WI38 (cell line): ENCODE data around the gene PACRG.

ENCODE experiments used
- H3K4me3 ChIP-seq: 2 replicates; pipeline ENCODE4 v1.5.1; 2011; ENCODE audit warnings: low read depth, mild to moderate bottlenecking, control low read depth, low read length
- TF ChIP-seq, protein P1 (sequence below): IDR thresholded peaks from 2 replicates; pipeline ENCODE4 v1.5.1; 2012; ENCODE audit warnings: low read depth, mild to moderate bottlenecking, control low read depth, low read length

Gene PACRG

GRCh38 chr6:163008626-163009025 lies 280.9 kb downstream of the PACRG start:
- TF ChIP-seq, protein P1, sequence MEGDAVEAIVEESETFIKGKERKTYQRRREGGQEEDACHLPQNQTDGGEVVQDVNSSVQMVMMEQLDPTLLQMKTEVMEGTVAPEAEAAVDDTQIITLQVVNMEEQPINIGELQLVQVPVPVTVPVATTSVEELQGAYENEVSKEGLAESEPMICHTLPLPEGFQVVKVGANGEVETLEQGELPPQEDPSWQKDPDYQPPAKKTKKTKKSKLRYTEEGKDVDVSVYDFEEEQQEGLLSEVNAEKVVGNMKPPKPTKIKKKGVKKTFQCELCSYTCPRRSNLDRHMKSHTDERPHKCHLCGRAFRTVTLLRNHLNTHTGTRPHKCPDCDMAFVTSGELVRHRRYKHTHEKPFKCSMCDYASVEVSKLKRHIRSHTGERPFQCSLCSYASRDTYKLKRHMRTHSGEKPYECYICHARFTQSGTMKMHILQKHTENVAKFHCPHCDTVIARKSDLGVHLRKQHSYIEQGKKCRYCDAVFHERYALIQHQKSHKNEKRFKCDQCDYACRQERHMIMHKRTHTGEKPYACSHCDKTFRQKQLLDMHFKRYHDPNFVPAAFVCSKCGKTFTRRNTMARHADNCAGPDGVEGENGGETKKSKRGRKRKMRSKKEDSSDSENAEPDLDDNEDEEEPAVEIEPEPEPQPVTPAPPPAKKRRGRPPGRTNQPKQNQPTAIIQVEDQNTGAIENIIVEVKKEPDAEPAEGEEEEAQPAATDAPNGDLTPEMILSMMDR = no peak

GRCh38 chr6:163010145-163010544 lies 282.4 kb downstream of the PACRG start:
- TF ChIP-seq, protein P1 = no peak
- H3K4me3 ChIP-seq = no peak overlapping the region

More at GRCh38 chr6:163008626-163009025, 280.9 kb downstream of the PACRG start:
- no peak overlapping the region for H3K4me3 ChIP-seq

DNA sequence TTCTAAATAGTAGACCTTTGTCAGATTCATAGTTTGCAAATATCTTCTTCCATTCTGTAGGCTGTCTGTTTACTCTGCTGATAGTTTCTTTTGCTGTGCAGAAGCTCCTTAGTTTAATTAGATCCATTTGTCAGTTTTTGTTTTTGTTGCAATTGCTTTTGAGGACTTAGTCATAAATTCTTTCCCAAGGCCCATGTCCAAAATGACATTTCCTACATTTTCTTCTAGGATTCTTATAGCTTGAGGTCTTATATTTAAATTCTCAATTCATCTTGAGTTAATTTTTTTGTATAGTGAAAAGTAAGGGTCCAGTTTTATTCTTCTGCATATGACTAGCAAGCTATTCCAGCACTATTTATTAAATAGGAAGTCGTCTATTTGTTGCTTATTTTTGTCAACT lies 287.0 kb downstream of the PACRG start:
- TF ChIP-seq, protein P1 = no peak
- H3K4me3 ChIP-seq = no peak overlapping the region

DNA sequence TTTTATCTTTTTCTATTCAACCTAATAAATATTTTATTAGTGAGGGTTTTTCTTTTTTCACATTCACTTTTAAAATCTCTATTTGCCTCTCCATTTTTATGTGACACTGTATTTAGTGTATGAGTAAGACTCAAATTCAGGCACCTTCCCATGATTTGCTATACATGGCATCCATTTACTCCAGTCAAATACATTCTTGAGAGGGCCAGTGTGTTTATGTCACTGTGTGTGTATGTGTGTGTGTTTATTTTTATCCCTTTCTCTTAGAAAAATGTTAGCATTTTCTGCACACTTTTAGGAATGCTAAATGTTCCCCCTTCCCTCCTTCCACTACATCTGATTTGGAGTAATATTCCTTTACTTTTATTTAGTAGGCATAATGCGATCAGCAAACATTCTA lies 290.0 kb downstream of the PACRG start:
- TF ChIP-seq, protein P1 = no peak
- H3K4me3 ChIP-seq = no peak overlapping the region

DNA sequence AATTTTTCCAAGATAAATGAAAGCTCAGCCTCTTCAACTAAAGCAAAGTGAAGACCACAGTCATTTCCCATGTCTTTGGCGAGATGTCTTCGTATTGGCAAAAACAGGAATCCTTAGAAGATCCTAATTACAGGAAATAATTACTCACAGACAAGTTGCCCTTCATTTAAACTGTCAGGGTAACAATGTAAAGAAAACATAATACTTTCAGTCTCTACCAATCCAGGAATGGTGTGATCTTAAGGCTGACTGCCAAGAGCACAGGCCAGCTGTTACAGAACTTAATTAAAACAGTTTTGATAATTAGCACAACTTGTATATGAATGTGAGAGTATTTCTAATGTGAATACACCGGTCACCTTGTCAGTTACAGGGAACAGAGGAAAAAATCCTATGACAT lies 292.2 kb downstream of the PACRG start:
- TF ChIP-seq, protein P1 = no peak
- no peak overlapping the region for H3K4me3 ChIP-seq

DNA sequence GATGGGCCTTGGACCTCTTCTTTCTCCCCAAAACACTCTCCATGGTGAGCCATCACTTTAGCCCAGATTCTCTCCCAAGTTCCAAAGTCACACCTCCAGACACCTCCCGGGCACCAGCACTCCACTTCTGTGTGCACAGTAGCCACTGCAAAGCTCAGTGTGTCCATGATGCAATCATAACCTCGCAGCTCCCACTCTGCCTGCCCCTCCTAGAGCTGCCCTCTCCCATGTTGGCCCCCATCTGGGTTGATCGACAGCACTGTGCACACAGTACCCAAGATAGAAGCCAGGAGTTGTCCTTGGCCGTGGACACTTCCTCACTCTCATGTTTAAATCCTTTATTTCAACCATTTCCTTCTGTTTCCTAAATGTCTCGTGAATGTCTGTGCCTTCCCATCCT lies 293.3 kb downstream of the PACRG start:
- H3K4me3 ChIP-seq = no peak overlapping the region
- TF ChIP-seq, protein P1 = no peak

DNA sequence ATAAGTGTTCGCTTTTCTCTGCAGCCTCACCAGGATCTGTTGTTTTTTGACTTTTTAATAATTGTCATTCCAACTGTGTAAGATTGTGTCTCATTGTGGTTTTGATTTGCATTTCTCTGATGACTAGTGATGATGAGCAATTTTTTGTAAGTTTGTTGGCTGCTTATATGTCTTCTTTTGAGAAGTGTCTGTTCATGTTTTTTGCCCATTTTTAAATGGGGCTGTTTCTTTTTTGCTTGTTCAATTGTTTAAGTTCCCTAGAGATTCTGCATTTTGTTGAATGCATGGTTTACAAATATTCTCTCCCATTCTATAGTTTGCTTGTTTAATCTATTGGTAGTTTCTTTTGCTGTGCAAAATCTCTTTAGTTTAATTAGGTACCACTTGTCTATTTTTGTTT lies 295.9 kb downstream of the PACRG start:
- no peak overlapping the region for H3K4me3 ChIP-seq
- TF ChIP-seq, protein P1 = no peak
